ENCODE results near the gene PHAF1. TPM values are rescaled to one million over a fixed set of nuclear protein-coding genes. Genes with fewer than 3 reads are reported as not detected.
A peak's percentile ranks its signal among the peaks of the same experiment; 100 is the strongest.

PHAF1 gene
- total RNA-seq, 1 donor from 2014 or later = 14.9 TPM

DNA sequence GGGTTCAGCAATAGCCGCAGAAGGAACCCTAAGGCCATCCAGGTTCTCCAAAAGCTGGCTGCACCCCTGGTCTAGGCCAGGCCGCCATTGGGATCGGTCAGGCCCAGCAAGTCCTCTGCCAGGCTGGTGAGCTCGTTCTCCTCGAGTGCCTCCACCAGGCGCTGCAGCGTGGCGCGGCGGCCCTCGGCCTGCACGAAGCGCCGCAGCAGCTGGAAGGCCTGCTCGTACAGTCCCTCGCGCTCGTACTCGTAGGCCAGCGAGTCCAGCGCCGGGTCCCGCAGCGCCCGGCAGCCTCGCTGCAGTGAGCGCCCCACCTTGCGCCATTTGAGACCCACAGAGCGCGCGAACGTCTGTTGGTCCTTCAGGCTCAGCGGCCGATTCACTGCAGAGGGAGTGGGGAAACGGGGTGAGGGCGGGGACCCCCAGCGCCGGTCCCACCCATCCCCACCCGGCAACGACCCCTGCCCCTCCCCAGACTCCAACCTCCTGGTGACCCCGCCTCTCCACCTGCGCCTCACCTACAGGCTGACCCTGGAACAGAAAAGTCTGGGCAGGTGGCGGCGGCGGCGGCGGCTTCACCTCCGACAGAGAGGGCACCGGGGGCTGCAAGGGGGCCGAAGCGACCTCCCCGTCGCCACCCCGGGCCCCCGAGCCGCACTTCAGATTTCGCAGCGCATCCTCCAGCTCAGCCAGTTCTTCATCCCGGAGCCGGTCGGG is 45.0 kb downstream of the PHAF1 start:
- peaks cover 10% of the 10 kb centered on the region for H3K27me3 Mint-ChIP-seq (ENCODE audit: low read depth)
- H3K27ac Mint-ChIP-seq (ENCODE audit: unreplicated experiment) = no peak overlapping the region
- H3K4me3 Mint-ChIP-seq (ENCODE audit: unreplicated experiment) = peak overlapping the region; percentile 66
- peaks cover 19% of the 10 kb centered on the region for H3K4me1 Mint-ChIP-seq (ENCODE audit: low read depth)
- TF ChIP-seq, protein P1, sequence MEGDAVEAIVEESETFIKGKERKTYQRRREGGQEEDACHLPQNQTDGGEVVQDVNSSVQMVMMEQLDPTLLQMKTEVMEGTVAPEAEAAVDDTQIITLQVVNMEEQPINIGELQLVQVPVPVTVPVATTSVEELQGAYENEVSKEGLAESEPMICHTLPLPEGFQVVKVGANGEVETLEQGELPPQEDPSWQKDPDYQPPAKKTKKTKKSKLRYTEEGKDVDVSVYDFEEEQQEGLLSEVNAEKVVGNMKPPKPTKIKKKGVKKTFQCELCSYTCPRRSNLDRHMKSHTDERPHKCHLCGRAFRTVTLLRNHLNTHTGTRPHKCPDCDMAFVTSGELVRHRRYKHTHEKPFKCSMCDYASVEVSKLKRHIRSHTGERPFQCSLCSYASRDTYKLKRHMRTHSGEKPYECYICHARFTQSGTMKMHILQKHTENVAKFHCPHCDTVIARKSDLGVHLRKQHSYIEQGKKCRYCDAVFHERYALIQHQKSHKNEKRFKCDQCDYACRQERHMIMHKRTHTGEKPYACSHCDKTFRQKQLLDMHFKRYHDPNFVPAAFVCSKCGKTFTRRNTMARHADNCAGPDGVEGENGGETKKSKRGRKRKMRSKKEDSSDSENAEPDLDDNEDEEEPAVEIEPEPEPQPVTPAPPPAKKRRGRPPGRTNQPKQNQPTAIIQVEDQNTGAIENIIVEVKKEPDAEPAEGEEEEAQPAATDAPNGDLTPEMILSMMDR (IDR thresholded peaks at IDR 0.05) = no peak
- H3K9me3 Mint-ChIP-seq (ENCODE audit: low read depth) = no peaks in the 10 kb centered on the region
- H3K36me3 Mint-ChIP-seq (ENCODE audit: low read depth) = no peaks in the 10 kb centered on the region
- no peak for DNase-seq (ENCODE audit: low spot score)

DNA sequence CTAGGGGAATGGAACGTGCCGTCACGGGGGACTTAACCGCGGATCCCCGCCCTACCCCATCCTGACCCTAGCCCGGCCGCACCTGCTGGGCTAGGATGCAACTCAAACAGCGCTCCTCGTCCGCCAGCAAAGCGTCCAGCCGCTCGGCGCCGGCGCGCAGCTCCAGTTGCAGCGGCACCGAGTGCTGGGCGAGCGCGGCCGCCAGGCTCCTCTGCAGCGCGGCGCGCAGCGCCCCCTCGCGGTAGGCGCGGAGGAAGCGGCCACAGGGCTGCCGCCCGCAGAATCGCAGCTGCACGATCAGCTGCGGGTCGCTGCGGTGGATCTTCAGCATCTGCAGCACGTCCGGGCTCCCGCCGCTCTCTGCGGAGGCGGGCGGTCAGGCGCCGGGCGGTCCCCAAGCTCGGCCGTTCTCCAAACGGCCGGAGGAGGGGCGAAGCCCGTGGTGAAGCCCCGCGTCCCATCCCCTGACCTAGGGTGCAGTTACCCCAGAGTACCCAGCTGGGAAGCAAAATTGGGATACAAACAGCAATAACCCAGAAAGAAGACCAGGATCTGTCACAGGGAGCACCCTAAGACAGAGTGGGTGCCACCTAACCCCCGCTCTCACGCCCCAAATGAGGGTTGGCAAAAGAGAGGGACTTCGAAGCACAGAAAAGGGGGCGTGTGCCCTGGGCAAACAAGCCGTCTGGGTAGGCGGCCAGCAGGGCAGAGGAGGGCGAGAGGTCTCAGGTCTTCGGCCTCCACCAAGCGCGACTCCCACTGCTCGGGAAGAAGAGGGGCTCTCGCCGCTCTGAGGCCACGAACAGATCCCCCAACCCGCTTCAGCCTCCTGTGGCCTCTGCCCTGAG is 45.8 kb downstream of the PHAF1 start:
- TF ChIP-seq, protein P1 (IDR thresholded peaks at IDR 0.05) = peak; percentile 95
- peaks cover 10% of the 10 kb centered on the region for H3K27me3 Mint-ChIP-seq (ENCODE audit: low read depth)
- peak overlapping the region; percentile 59 for H3K27ac Mint-ChIP-seq (ENCODE audit: unreplicated experiment)
- no peaks in the 10 kb centered on the region for H3K36me3 Mint-ChIP-seq (ENCODE audit: low read depth)
- no peak for DNase-seq (ENCODE audit: low spot score)
- H3K4me1 Mint-ChIP-seq (ENCODE audit: low read depth) = peaks cover 19% of the 10 kb centered on the region
- H3K9me3 Mint-ChIP-seq (ENCODE audit: low read depth) = no peaks in the 10 kb centered on the region
- H3K4me3 Mint-ChIP-seq (ENCODE audit: unreplicated experiment) = peak overlapping the region; percentile 66

DNA sequence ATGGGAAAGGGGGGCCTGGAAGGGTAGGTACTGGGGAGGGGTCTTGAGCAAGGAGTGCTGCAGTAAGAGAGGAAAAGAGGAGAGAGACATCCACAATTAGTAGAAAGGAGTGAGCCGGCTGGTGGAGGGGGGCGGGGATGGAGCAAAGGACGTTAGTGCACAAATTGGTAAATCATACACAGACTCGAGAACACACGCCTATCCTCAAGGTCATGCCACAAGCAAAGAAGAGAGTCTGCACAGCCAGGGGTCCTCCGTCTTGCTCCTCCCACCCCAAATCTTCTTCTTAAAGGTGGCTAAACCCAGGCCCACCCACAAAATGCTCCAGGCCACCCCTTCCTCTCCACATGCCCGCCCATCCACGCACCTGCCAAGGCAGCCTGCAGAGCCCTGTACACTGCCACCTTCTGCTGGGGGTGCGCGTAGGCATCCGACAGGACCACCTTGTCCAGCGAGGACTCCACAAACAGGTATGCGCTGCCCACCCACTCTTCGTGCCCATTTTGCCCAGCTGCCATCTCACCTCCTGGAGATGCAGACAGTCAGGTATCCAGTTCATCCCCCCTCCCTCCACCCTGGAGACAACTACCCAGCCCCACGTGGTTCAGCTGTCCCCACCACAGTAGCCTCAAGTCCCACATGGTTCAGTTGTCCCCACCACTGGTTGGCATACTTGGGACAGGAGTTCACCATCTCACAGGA is 46.6 kb downstream of the PHAF1 start:
- peaks cover 21% of the 10 kb centered on the region for H3K4me1 Mint-ChIP-seq (ENCODE audit: low read depth)
- H3K27ac Mint-ChIP-seq (ENCODE audit: unreplicated experiment) = no peak overlapping the region
- H3K4me3 Mint-ChIP-seq (ENCODE audit: unreplicated experiment) = no peak overlapping the region
- no peaks in the 10 kb centered on the region for H3K36me3 Mint-ChIP-seq (ENCODE audit: low read depth)
- TF ChIP-seq, protein P1 (IDR thresholded peaks at IDR 0.05) = no peak
- no peaks in the 10 kb centered on the region for H3K9me3 Mint-ChIP-seq (ENCODE audit: low read depth)
- DNase-seq (ENCODE audit: low spot score) = no peak
- peaks cover 12% of the 10 kb centered on the region for H3K27me3 Mint-ChIP-seq (ENCODE audit: low read depth)

DNA sequence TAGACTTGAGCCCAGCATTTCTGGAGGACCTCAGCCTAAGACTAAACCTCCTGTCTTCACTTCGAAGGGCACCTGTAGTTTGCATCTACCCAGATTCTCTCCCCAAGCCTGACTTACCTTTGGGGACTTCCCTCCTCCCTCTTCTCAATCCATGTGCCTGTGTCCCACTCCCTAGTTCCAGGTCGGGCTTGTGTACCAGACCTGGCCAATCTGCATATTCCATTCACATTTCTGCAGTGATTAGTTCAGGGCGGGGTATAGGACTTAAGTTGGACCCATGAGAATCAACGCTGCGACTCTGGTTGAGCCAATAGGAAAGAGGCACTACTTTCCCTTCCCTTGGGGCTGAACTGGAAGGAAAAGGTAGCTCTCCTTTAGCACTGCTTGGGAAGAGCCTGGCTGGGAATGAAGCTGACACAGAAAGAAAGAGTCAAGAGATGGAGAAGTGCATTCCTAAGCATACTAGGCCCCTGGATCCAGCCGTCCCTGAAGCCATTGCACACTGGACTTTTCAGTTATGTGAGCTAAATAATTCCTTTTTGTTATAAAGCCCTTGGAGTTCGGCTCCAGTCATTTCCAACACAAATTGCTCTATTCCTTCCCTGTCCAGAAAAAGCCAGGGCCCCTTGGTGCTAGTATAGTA is 47.5 kb downstream of the PHAF1 start:
- H3K4me1 Mint-ChIP-seq (ENCODE audit: low read depth) = peaks cover 17% of the 10 kb centered on the region
- no peak overlapping the region for H3K4me3 Mint-ChIP-seq (ENCODE audit: unreplicated experiment)

More for the DNA sequence above, 47.5 kb downstream of the PHAF1 start:
- Mint-ChIP-seq H3K9me3 (ENCODE audit: low read depth) (no peaks in the 10 kb centered on the region), H3K36me3 (ENCODE audit: low read depth) (no peaks in the 10 kb centered on the region), H3K27me3 (ENCODE audit: low read depth) (peaks cover 12% of the 10 kb centered on the region), H3K27ac (ENCODE audit: unreplicated experiment) (no peak overlapping the region)
- TF ChIP-seq, protein P1 (IDR thresholded peaks at IDR 0.05) = no peak
- DNase-seq (ENCODE audit: low spot score) = no peak

Data from chondrocyte (in vitro differentiated cells).